K562 (cell line): Measurements from ENCODE around the gene HOXC11. TPM values are rescaled to one million over a fixed set of nuclear protein-coding genes. Genes with fewer than 3 reads are reported as not detected.
A peak's percentile ranks its signal among the peaks of the same experiment; 100 is the strongest.

Experiments
- BHLHE40 ChIP-seq: IDR thresholded peaks from 2 replicates; pipeline ENCODE4 v1.6.1; 2011; ENCODE audit warnings: low read length, improper control_type of control experiment
- CBFA2T2 ChIP-seq: fragments of 450-650 bp; conservative IDR thresholded peaks from 2 replicates; pipeline ENCODE4 v1.6.1; 2017; ENCODE audit warnings: mild to moderate bottlenecking
- FOXA3 ChIP-seq, 2 experiments: fragments of 450-650 bp in 1 of 2; sonication (generic) in 1 of 2; formaldehyde crosslinking; IDR thresholded peaks in 1 of 2; conservative IDR thresholded peaks in 1 of 2; 2 replicates each; pipeline versions ENCODE4 v1.4.0 to v1.8.0; 2020 to 2022; ENCODE audit warnings: mild to moderate bottlenecking in 2 of 2, missing genetic modification reagents in 1 of 2
- KDM5B ChIP-seq: fragments of 200-600 bp; sonication (generic); IDR thresholded peaks from 2 replicates; pipeline ENCODE4 v1.6.1; 2012; ENCODE audit warnings: low read depth, mild to moderate bottlenecking, moderate library complexity, low read length, control low read depth, inconsistent platforms; ENCODE audit not compliant: insufficient replicate concordance
- MTA1 ChIP-seq: fragments of 450-650 bp; IDR thresholded peaks from 2 replicates; pipeline ENCODE4 v1.6.1; 2017; ENCODE audit warnings: borderline replicate concordance
- NR2F6 ChIP-seq: fragments of 450-650 bp; formaldehyde crosslinking; IDR thresholded peaks from 2 replicates; pipeline ENCODE4 v1.4.0; 2020; ENCODE audit warnings: mild to moderate bottlenecking
- PHTF2 ChIP-seq: fragments of 250-450 bp; sonication (Bioruptor Pico); IDR thresholded peaks from 2 replicates; pipeline ENCODE4 v1.5.0; 2021; ENCODE audit warnings: mild to moderate bottlenecking
- SIN3A ChIP-seq, 2 experiments: fragments of 150-350 bp in 1 of 2; IDR thresholded peaks; 2 replicates each; pipeline ENCODE4 v1.6.1; 2011 to 2016; ENCODE audit warnings: borderline replicate concordance in 2 of 2, low read depth in 2 of 2, low read length in 2 of 2, mild to moderate bottlenecking in 2 of 2, moderate library complexity in 2 of 2; ENCODE audit not compliant: control insufficient read depth in 1 of 2
- SP1 ChIP-seq: sonication (generic); formaldehyde crosslinking; IDR thresholded peaks from 2 replicates; pipeline ENCODE4 v1.8.1; 2022; ENCODE audit warnings: mild to moderate bottlenecking, missing genetic modification reagents
- TSC22D4 ChIP-seq: fragments of 450-650 bp; IDR thresholded peaks from 2 replicates; pipeline ENCODE4 v1.6.1; 2016; ENCODE audit warnings: missing genetic modification characterization, missing biosample characterization, control low read depth
- XRCC3 ChIP-seq: fragments of 450-650 bp; IDR thresholded peaks from 2 replicates; pipeline ENCODE4 v1.6.1; 2017; ENCODE audit warnings: mild to moderate bottlenecking, moderate library complexity
- ZNF121 ChIP-seq: sonication (generic); formaldehyde crosslinking; conservative IDR thresholded peaks from 2 replicates; pipeline ENCODE4 v1.8.0; 2022; ENCODE audit warnings: missing genetic modification reagents
- ZNF24 ChIP-seq: fragments of 450-650 bp; IDR thresholded peaks from 2 replicates; pipeline ENCODE4 v1.6.1; 2016
- polyA plus RNA-seq, 8 experiments: library from polyadenylated mRNA; depleted of rRNA in 4 of 8; stranded (reverse) in 5 of 8; unstranded in 3 of 8; fragments of >200 nt; fragmentation: Nextera tagmentation in 2 of 8; fragmentation: Illumina TruSeq in 1 of 8; extraction: Ambion mirVana in 2 of 8; extraction: Trizol in 1 of 8; gene quantifications; 2 replicates each; pipeline versions ENCODE4 v1.2.1 to v1.2.3, GENCODE V29; 2011 to 2014; ENCODE audit warnings: inconsistent platforms in 1 of 8, missing spikeins in 1 of 8
- total RNA-seq, 7 experiments: library from RNA; depleted of rRNA in 6 of 7; stranded (reverse); fragments of >200 nt in 6 of 7; fragmentation: Illumina TruSeq in 2 of 7; extraction: Trizol in 2 of 7; gene quantifications; 2 replicates each; pipeline versions ENCODE4 v1.2.1 to v1.2.3, GENCODE V29; 2011 to 2021; ENCODE audit warnings: low replicate concordance in 1 of 7
- TF ChIP-seq, protein P1 (sequence below): sonication (generic); formaldehyde crosslinking; IDR thresholded peaks from 2 replicates; pipeline ENCODE4 v1.8.1; 2023; ENCODE audit warnings: mild to moderate bottlenecking, missing genetic modification reagents, moderate library complexity
- TF ChIP-seq, protein P2 (sequence below): sonication (generic); formaldehyde crosslinking; IDR thresholded peaks from 2 replicates; pipeline ENCODE4 v1.8.0; 2022; ENCODE audit warnings: mild to moderate bottlenecking, missing genetic modification reagents
- TF ChIP-seq, protein P3 (sequence below): fragments of 250-450 bp; sonication (Bioruptor Pico); IDR thresholded peaks from 2 replicates; pipeline ENCODE4 v1.5.0; 2020; ENCODE audit warnings: mild to moderate bottlenecking
- TF ChIP-seq, protein P4 (sequence below): sonication (generic); formaldehyde crosslinking; IDR thresholded peaks from 2 replicates; pipeline ENCODE4 v1.9.0; 2022; ENCODE audit warnings: mild to moderate bottlenecking, missing genetic modification reagents

HOXC11 gene
- total and polyA plus RNA-seq, 9 of the 15 experiments (the other 6 are each of a cell fraction or from before 2014, with no cell fraction given), result not detected

DNA sequence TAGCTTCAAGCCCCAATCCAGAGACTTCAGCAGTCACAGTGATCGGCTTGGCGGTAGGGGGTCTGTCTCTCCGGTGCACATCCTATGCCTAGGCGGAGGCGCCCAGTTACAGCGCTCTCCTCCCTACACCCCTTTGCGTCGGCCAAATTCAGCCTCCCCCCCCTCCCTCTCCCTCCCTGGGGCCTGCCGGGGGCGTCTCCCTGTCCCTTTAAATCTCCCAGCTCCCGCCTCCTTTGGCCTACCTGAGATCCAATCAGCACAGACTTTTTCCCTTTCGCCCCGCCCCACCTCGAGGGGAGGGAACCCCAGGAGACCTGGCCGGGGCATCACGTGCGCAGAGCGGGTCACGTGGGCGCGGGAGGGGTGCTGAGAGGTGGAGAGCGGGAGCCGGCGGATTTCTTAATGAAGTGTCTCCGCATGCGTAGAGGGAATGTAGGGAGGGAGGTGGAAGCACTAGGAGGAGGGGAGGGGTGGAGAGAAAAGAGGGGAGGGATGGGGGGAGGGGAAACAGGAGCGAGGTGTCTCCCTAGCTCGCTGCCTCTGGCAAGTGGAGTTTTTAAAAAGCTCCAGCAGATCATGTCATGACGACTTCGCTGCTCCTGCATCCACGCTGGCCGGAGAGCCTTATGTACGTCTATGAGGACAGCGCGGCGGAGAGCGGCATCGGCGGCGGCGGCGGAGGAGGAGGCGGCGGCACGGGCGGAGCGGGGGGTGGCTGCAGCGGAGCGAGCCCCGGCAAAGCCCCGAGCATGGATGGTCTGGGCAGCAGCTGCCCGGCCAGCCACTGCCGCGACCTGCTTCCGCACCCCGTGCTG is 34.4 kb upstream of the HOXC11 start, which contains the start of gene HOXC13 (continued):
- TF ChIP-seq, protein P1, sequence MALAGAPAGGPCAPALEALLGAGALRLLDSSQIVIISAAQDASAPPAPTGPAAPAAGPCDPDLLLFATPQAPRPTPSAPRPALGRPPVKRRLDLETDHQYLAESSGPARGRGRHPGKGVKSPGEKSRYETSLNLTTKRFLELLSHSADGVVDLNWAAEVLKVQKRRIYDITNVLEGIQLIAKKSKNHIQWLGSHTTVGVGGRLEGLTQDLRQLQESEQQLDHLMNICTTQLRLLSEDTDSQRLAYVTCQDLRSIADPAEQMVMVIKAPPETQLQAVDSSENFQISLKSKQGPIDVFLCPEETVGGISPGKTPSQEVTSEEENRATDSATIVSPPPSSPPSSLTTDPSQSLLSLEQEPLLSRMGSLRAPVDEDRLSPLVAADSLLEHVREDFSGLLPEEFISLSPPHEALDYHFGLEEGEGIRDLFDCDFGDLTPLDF, result no peak
- TF ChIP-seq ZNF121 (CRISPR knock-in tag) (no peak), KDM5B (no peak), SIN3A (IDR thresholded peaks at IDR 0.05; ENCODE audit: borderline replicate concordance in 2 of 2, control insufficient read depth in 1 of 2, low read depth in 2 of 2, low read length in 2 of 2) (peak in 1 of 2 experiments; percentile 41; a peak in 1 of 4 replicates), SP1 (CRISPR knock-in tag) (peak; percentile 59; the same call in 1 of the 2 replicates), TSC22D4 (tag) (no peak), ZNF24 (no peak), MTA1 (peak; percentile 50; the same call in 1 of the 2 replicates), NR2F6 (CRISPR knock-in tag) (no peak), FOXA3 (CRISPR knock-in tag; conservative IDR thresholded peaks at IDR 0.05 in 1 of 2, IDR thresholded peaks at IDR 0.05 in 1 of 2) (no peak), CBFA2T2 (peak; percentile 96), BHLHE40 (peak; percentile 97), PHTF2 (no peak), XRCC3 (no peak)
- TF ChIP-seq, protein P2, sequence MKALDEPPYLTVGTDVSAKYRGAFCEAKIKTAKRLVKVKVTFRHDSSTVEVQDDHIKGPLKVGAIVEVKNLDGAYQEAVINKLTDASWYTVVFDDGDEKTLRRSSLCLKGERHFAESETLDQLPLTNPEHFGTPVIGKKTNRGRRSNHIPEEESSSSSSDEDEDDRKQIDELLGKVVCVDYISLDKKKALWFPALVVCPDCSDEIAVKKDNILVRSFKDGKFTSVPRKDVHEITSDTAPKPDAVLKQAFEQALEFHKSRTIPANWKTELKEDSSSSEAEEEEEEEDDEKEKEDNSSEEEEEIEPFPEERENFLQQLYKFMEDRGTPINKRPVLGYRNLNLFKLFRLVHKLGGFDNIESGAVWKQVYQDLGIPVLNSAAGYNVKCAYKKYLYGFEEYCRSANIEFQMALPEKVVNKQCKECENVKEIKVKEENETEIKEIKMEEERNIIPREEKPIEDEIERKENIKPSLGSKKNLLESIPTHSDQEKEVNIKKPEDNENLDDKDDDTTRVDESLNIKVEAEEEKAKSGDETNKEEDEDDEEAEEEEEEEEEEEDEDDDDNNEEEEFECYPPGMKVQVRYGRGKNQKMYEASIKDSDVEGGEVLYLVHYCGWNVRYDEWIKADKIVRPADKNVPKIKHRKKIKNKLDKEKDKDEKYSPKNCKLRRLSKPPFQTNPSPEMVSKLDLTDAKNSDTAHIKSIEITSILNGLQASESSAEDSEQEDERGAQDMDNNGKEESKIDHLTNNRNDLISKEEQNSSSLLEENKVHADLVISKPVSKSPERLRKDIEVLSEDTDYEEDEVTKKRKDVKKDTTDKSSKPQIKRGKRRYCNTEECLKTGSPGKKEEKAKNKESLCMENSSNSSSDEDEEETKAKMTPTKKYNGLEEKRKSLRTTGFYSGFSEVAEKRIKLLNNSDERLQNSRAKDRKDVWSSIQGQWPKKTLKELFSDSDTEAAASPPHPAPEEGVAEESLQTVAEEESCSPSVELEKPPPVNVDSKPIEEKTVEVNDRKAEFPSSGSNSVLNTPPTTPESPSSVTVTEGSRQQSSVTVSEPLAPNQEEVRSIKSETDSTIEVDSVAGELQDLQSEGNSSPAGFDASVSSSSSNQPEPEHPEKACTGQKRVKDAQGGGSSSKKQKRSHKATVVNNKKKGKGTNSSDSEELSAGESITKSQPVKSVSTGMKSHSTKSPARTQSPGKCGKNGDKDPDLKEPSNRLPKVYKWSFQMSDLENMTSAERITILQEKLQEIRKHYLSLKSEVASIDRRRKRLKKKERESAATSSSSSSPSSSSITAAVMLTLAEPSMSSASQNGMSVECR (CRISPR knock-in tag), result no peak
- TF ChIP-seq, protein P3, sequence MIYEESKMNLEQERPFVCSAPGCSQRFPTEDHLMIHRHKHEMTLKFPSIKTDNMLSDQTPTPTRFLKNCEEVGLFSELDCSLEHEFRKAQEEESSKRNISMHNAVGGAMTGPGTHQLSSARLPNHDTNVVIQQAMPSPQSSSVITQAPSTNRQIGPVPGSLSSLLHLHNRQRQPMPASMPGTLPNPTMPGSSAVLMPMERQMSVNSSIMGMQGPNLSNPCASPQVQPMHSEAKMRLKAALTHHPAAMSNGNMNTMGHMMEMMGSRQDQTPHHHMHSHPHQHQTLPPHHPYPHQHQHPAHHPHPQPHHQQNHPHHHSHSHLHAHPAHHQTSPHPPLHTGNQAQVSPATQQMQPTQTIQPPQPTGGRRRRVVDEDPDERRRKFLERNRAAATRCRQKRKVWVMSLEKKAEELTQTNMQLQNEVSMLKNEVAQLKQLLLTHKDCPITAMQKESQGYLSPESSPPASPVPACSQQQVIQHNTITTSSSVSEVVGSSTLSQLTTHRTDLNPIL (CRISPR knock-in tag), result no peak
- TF ChIP-seq, protein P4, sequence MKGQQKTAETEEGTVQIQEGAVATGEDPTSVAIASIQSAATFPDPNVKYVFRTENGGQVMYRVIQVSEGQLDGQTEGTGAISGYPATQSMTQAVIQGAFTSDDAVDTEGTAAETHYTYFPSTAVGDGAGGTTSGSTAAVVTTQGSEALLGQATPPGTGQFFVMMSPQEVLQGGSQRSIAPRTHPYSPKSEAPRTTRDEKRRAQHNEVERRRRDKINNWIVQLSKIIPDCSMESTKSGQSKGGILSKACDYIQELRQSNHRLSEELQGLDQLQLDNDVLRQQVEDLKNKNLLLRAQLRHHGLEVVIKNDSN, result peak; percentile 98
